GM21515 (cell line): ENCODE data around the gene TMEM88.
A peak's percentile ranks its signal among the peaks of the same experiment; 100 is the strongest.

Experiments
- ATAC-seq: cut with Tn5 transposase; IDR thresholded peaks from one replicate; pipeline ENCODE4 v1.9.1; 2021; ENCODE audit not compliant: unreplicated experiment

The TMEM88 gene

GRCh38 chr17:7843536-7844291 lies 11.2 kb upstream of the TMEM88 start:
- peak; percentile 28 for ATAC-seq

- ATAC-seq = peak; percentile 36
Measured at GRCh38 chr17:7844292-7845154, 10.3 kb upstream of the TMEM88 start.

- ATAC-seq = no peak
Measured at GRCh38 chr17:7845359-7846062, 9.4 kb upstream of the TMEM88 start.

GRCh38 chr17:7846063-7846735 lies 8.7 kb upstream of the TMEM88 start:
- no peak for ATAC-seq

GRCh38 chr17:7846765-7847661 lies 7.9 kb upstream of the TMEM88 start:
- ATAC-seq = no peak

GRCh38 chr17:7848131-7848579 lies 6.7 kb upstream of the TMEM88 start:
- no peak for ATAC-seq

GRCh38 chr17:7848739-7849129 lies 6.1 kb upstream of the TMEM88 start:
- ATAC-seq = no peak

- ATAC-seq = no peak
Measured at GRCh38 chr17:7849130-7849750, 5.6 kb upstream of the TMEM88 start.

- no peak for ATAC-seq
Measured at GRCh38 chr17:7849751-7850504, 4.9 kb upstream of the TMEM88 start.

GRCh38 chr17:7850701-7851437 lies 4.0 kb upstream of the TMEM88 start:
- no peak for ATAC-seq

GRCh38 chr17:7851438-7852261 lies 3.2 kb upstream of the TMEM88 start:
- ATAC-seq = peak; percentile 66

GRCh38 chr17:7852262-7852670 lies 2.6 kb upstream of the TMEM88 start:
- ATAC-seq = no peak

- no peak for ATAC-seq
Measured at GRCh38 chr17:7852919-7853690, 1.8 kb upstream of the TMEM88 start.

- no peak for ATAC-seq
Measured at GRCh38 chr17:7853691-7854038, 1.2 kb upstream of the TMEM88 start.

GRCh38 chr17:7854078-7854777 lies 638 bp upstream of the TMEM88 start:
- ATAC-seq = no peak

- ATAC-seq = no peak
Measured at GRCh38 chr17:7855660-7856010, 769 bp downstream of the TMEM88 start.
